ENCODE results near the gene DCHS1.

DCHS1 gene

GRCh38 chr11:6646918-6647679, 8.5 kb downstream of the DCHS1 start:
- DNase-seq: peak; percentile 23

GRCh38 chr11:6646576-6646917, 9.1 kb downstream of the DCHS1 start:
- DNase-seq: no peak

- DNase-seq: no peak
Measured at GRCh38 chr11:6646071-6646470, 9.5 kb downstream of the DCHS1 start.

GRCh38 chr11:6642957-6643356, 12.7 kb downstream of the DCHS1 start:
- no peak for DNase-seq

GRCh38 chr11:6640985-6641701, 14.5 kb downstream of the DCHS1 start:
- no peak for DNase-seq

- DNase-seq: no peak
Measured at GRCh38 chr11:6640036-6640984, 15.3 kb downstream of the DCHS1 start.

GRCh38 chr11:6638429-6638828, 17.2 kb downstream of the DCHS1 start:
- no peak for DNase-seq

- no peak for DNase-seq
Measured at GRCh38 chr11:6637871-6638270, 17.7 kb downstream of the DCHS1 start.

GRCh38 chr11:6636480-6636879, 19.1 kb downstream of the DCHS1 start:
- DNase-seq: no peak

GRCh38 chr11:6635082-6635932, 20.3 kb downstream of the DCHS1 start:
- no peak for DNase-seq

- DNase-seq: no peak
Measured at GRCh38 chr11:6634534-6634933, 21.1 kb downstream of the DCHS1 start.

GRCh38 chr11:6633422-6634408, 21.9 kb downstream of the DCHS1 start:
- DNase-seq: no peak

- DNase-seq: no peak
Measured at GRCh38 chr11:6632116-6633073, 23.2 kb downstream of the DCHS1 start.

GRCh38 chr11:6631361-6631890, 24.2 kb downstream of the DCHS1 start:
- DNase-seq: no peak

GRCh38 chr11:6630632-6631291, 24.8 kb downstream of the DCHS1 start:
- no peak for DNase-seq

GRCh38 chr11:6629892-6630631, 25.5 kb downstream of the DCHS1 start:
- no peak for DNase-seq

- DNase-seq: no peak
Measured at GRCh38 chr11:6629573-6629891, 26.1 kb downstream of the DCHS1 start.

GRCh38 chr11:6628526-6628925, 27.1 kb downstream of the DCHS1 start:
- no peak for DNase-seq

Data from stimulated activated CD4-positive, alpha-beta T cell treated with anti-CD3 and anti-CD28 coated beads, Interleukin-4, amount 100 ng/mL, for 24 hours (primary cell).